PFSK-1 (cell line): ENCODE measurements around the gene IQCM.

ENCODE experiments used
- FOXP2 ChIP-seq: optimal IDR thresholded peaks from 2 replicates; pipeline ENCODE3; 2011; ENCODE audit warnings: borderline replicate concordance, control low read depth, inconsistent platforms; ENCODE audit not compliant: insufficient read depth; ENCODE audit errors: extremely low read length, extremely low read depth
- POLR2AphosphoS5 ChIP-seq: IDR thresholded peaks from 2 replicates; pipeline ENCODE4 v1.6.1; 2012; ENCODE audit warnings: low read depth, mild to moderate bottlenecking, control low read depth, low read length, moderate library complexity
- SIN3A ChIP-seq: IDR thresholded peaks from 2 replicates; pipeline ENCODE4 v1.6.1; 2012; ENCODE audit warnings: mild to moderate bottlenecking, low read length, moderate library complexity, borderline replicate concordance; ENCODE audit not compliant: insufficient read depth
- TAF1 ChIP-seq: IDR thresholded peaks from 2 replicates; pipeline ENCODE4 v1.6.1; 2012; ENCODE audit warnings: low read length, control low read depth, borderline replicate concordance; ENCODE audit not compliant: insufficient read depth
- TF ChIP-seq, protein P1 (sequence below), 2 experiments: IDR thresholded peaks; 2 replicates each; pipeline versions ENCODE4 v1.6.1 to v1.8.0; 2011 to 2012; ENCODE audit warnings: low read depth in 2 of 2, low read length in 2 of 2, control low read depth in 1 of 2, inconsistent platforms in 1 of 2, mild to moderate bottlenecking in 1 of 2, moderate library complexity in 1 of 2; ENCODE audit not compliant: insufficient read depth in 1 of 2

The IQCM gene

DNA sequence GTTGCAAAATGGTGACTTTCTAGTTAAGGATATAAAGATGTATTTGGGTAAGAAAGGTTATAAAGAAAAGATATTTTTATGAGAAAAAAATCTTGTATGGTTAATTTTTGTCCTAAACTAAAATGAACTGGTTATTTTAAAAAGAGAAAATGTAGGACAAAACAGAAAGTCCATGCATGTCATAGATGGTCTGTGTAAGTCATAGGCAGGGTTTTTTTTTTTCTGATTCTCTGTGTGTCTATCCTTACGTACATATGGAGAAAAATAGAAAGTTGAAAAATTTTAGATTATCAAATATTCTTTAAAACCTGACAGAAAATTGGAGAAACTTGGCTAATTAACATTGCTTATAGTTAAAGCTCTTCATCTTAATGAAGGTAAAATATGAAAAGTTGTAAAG, 493.4 kb downstream of the IQCM start:
- TF ChIP-seq POLR2AphosphoS5 (no peak), SIN3A (no peak), TAF1 (no peak), FOXP2 (no peak)
- TF ChIP-seq, protein P1, sequence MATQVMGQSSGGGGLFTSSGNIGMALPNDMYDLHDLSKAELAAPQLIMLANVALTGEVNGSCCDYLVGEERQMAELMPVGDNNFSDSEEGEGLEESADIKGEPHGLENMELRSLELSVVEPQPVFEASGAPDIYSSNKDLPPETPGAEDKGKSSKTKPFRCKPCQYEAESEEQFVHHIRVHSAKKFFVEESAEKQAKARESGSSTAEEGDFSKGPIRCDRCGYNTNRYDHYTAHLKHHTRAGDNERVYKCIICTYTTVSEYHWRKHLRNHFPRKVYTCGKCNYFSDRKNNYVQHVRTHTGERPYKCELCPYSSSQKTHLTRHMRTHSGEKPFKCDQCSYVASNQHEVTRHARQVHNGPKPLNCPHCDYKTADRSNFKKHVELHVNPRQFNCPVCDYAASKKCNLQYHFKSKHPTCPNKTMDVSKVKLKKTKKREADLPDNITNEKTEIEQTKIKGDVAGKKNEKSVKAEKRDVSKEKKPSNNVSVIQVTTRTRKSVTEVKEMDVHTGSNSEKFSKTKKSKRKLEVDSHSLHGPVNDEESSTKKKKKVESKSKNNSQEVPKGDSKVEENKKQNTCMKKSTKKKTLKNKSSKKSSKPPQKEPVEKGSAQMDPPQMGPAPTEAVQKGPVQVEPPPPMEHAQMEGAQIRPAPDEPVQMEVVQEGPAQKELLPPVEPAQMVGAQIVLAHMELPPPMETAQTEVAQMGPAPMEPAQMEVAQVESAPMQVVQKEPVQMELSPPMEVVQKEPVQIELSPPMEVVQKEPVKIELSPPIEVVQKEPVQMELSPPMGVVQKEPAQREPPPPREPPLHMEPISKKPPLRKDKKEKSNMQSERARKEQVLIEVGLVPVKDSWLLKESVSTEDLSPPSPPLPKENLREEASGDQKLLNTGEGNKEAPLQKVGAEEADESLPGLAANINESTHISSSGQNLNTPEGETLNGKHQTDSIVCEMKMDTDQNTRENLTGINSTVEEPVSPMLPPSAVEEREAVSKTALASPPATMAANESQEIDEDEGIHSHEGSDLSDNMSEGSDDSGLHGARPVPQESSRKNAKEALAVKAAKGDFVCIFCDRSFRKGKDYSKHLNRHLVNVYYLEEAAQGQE (IDR thresholded peaks at IDR 0.05; ENCODE audit: insufficient read depth in 1 of 2, low read depth in 2 of 2, low read length in 2 of 2), result no peak

DNA sequence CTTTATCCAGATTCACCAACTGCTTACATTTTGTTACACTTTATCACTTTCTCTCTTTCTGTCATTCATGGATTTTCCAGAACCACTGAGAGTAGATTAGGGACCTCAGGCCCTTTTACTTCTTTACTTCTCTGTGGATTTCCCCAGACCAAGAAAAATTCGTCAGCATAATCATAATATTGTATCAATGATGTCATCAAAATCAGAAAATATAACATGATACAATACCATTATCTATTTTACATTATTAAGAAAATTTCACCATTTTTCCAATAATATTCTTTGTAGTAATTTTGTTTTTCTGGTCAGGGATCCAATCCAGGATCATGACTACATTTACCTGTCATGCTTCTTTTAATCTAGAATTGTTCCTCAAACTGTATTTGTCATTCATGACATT, 494.2 kb downstream of the IQCM start:
- TF ChIP-seq FOXP2 (no peak), POLR2AphosphoS5 (no peak), SIN3A (no peak), TAF1 (no peak)
- TF ChIP-seq, protein P1 (IDR thresholded peaks at IDR 0.05; ENCODE audit: insufficient read depth in 1 of 2, low read depth in 2 of 2, low read length in 2 of 2), result no peak

DNA sequence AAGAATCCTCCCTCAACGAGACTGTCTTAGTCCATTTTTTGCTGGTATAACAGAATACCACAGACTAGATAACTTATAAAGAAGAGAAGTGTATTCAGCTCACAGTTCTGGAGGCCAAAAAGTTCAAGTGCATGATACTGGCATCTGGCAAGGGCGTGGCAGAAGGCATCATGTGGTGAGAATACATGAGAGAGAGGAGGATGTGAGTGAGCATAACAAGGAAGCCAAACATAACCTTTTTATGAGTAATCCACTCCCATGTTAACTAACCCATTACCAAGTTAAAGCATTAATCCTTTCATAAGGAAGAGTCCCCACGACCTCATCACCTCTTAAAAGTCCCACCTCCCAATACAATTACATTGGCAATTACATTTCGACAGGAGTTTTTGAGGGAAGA, 504.6 kb downstream of the IQCM start:
- no peak for TF ChIP-seq TAF1
- TF ChIP-seq, protein P1 (IDR thresholded peaks at IDR 0.05; ENCODE audit: insufficient read depth in 1 of 2, low read depth in 2 of 2, low read length in 2 of 2), result no peak
- no peak for TF ChIP-seq SIN3A
- no peak for TF ChIP-seq POLR2AphosphoS5
- no peak for TF ChIP-seq FOXP2

DNA sequence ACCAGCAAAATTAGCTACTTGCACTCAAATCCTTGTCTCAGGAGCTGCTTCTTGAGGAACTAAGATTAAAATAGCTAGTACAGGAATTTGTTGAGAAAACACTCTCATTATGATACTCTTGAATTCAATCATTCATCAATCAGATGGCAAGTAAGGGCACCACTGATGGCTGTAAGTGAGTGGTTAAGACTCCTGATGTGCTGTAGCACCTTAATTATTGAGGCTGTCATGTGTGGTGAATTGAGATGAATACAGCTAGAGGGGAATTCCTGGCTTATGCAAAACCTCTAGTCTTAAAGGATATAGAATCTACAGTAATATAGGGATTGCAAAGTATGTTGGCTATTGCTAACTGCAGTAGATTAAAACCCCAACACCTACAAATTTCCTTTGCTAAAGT, 509.1 kb downstream of the IQCM start:
- TF ChIP-seq POLR2AphosphoS5 (no peak), SIN3A (no peak), FOXP2 (no peak), TAF1 (no peak)
- TF ChIP-seq, protein P1 (IDR thresholded peaks at IDR 0.05; ENCODE audit: insufficient read depth in 1 of 2, low read depth in 2 of 2, low read length in 2 of 2), result no peak
